Suppressor macrophage (primary cell): Measurements from ENCODE around the gene ARHGEF11.
A peak's percentile ranks its signal among the peaks of the same experiment; 100 is the strongest.

Experiments used
- DNase-seq, 4 experiments: peaks; one replicate each; pipeline ENCODE4 v3.0.0-alpha.2; 2020 to 2022

ARHGEF11 gene

GRCh38 chr1:157050836-157051235 is 5.3 kb upstream of the ARHGEF11 start:
- DNase-seq, result no peak

GRCh38 chr1:157047062-157047410 is 1.5 kb upstream of the ARHGEF11 start:
- no peak for DNase-seq

- no peak for DNase-seq
Observed at GRCh38 chr1:157044326-157044725, 1.2 kb downstream of the ARHGEF11 start.

GRCh38 chr1:157043685-157044084 is 1.9 kb downstream of the ARHGEF11 start:
- no peak for DNase-seq

GRCh38 chr1:157042846-157043245 is 2.7 kb downstream of the ARHGEF11 start:
- DNase-seq, result peak in 3 of 4 experiments; percentile 39 to 52 (median 49)

- DNase-seq, result peak; percentile 31 to 74 (median 70)
Observed at GRCh38 chr1:157040802-157041201, 4.7 kb downstream of the ARHGEF11 start.

GRCh38 chr1:157035121-157035520 is 10.4 kb downstream of the ARHGEF11 start:
- DNase-seq, result no peak

GRCh38 chr1:157034137-157034800 is 11.3 kb downstream of the ARHGEF11 start:
- no peak for DNase-seq

- DNase-seq, result no peak
Observed at GRCh38 chr1:157033357-157033876, 12.1 kb downstream of the ARHGEF11 start.

GRCh38 chr1:157032303-157032702 is 13.2 kb downstream of the ARHGEF11 start:
- DNase-seq, result no peak

- no peak for DNase-seq
Observed at GRCh38 chr1:157030728-157031127, 14.8 kb downstream of the ARHGEF11 start.

- no peak for DNase-seq
Observed at GRCh38 chr1:157028674-157029073, 16.9 kb downstream of the ARHGEF11 start.

GRCh38 chr1:157025856-157026255 is 19.7 kb downstream of the ARHGEF11 start:
- no peak for DNase-seq

GRCh38 chr1:157025385-157025784 is 20.2 kb downstream of the ARHGEF11 start:
- no peak for DNase-seq

GRCh38 chr1:157021688-157022087 is 23.9 kb downstream of the ARHGEF11 start:
- DNase-seq, result no peak

GRCh38 chr1:157019457-157019856 is 26.1 kb downstream of the ARHGEF11 start:
- DNase-seq, result no peak

- no peak for DNase-seq
Observed at GRCh38 chr1:157011845-157012244, 33.7 kb downstream of the ARHGEF11 start.

GRCh38 chr1:157008502-157008901 is 37.0 kb downstream of the ARHGEF11 start:
- no peak for DNase-seq

- no peak for DNase-seq
Observed at GRCh38 chr1:157007306-157007705, 38.2 kb downstream of the ARHGEF11 start.

- DNase-seq, result no peak
Observed at GRCh38 chr1:157006676-157007075, 38.9 kb downstream of the ARHGEF11 start.

- no peak for DNase-seq
Observed at GRCh38 chr1:157005965-157006364, 39.6 kb downstream of the ARHGEF11 start.

GRCh38 chr1:157004806-157005205 is 40.7 kb downstream of the ARHGEF11 start:
- peak in 2 of 4 experiments; percentile 13 to 17 for DNase-seq

- no peak for DNase-seq
Observed at GRCh38 chr1:157004327-157004726, 41.2 kb downstream of the ARHGEF11 start.

GRCh38 chr1:157001304-157001703 is 44.2 kb downstream of the ARHGEF11 start:
- DNase-seq, result no peak

- DNase-seq, result no peak
Observed at GRCh38 chr1:157000686-157001085, 44.9 kb downstream of the ARHGEF11 start.
